Fibroblast of lung (primary cell): ENCODE results near the gene GARIN5B.

Source experiments
- CTCF ChIP-seq, 2 donors: IDR thresholded peaks in 1 of 2; conservative IDR thresholded peaks in 1 of 2; 1 replicate in 1 of 2; 2 replicates in 1 of 2; pipeline ENCODE4 v1.5.1; 2011 to 2012; ENCODE audit warnings: low read length in 2 of 2, control low read depth in 1 of 2, inconsistent platforms in 1 of 2, low read depth in 1 of 2, mild to moderate bottlenecking in 1 of 2
- EZH2 ChIP-seq: IDR thresholded peaks from 2 replicates; pipeline ENCODE4 v1.5.1; 2012; ENCODE audit warnings: low read length, control low read depth, mild to moderate bottlenecking; ENCODE audit errors: missing control alignments

DNA sequence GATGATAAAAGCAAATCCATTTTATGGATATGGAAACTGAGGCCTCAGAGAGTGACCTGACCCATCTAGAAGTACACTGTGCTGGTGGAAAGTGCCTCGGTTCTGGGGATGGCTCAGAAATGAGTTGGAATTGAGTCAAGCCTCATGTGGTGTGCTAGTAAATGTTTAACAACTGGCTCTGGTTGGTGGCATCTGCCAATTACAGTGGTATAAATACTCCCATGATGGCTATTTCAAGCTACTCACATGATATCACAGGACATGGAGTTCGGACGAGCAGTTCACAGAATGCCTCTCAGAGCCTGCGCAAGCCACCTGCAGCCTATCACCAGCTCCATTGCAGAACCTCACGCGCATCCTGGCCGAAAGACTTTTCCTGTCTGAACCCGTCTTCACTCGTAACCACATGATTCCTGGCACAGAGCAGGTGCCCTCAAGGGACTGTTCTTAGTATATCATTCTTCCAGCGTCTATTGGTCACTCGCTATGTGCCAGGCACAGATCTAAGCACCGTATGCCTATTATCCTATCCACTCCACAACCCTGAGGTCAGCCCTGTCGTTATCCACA, 47.0 kb downstream of the GARIN5B start:
- TF ChIP-seq CTCF (conservative IDR thresholded peaks at IDR 0.05 in 1 of 2, IDR thresholded peaks at IDR 0.05 in 1 of 2; ENCODE audit: low read depth in 1 of 2, low read length in 2 of 2) (no peak), EZH2 (no peak)
